Neutrophil (primary cell): Measurements from ENCODE around the gene CLEC2D.

Experiments
- H3K27ac ChIP-seq: fragments of 200-600 bp; sonication (generic); 2 replicates; pipeline ENCODE4 v1.5.1; 2016; ENCODE audit warnings: mild to moderate bottlenecking, moderate library complexity
- H3K27me3 ChIP-seq: fragments of 200-600 bp; sonication (generic); 2 replicates; pipeline ENCODE4 v1.6.0; 2016; ENCODE audit warnings: mild to moderate bottlenecking
- H3K36me3 ChIP-seq: fragments of 200-600 bp; sonication (generic); 2 replicates; pipeline ENCODE4 v1.5.1; 2017
- H3K4me1 ChIP-seq, 2 experiments: fragments of 200-600 bp in 1 of 2; sonication (generic) in 1 of 2; 1 replicate in 1 of 2; 2 replicates in 1 of 2; pipeline versions ENCODE4 v1.5.1 to v1.6.1; 2013 to 2016; ENCODE audit warnings: low read depth in 1 of 2, low read length in 1 of 2, mild to moderate bottlenecking in 1 of 2, moderate library complexity in 1 of 2; ENCODE audit not compliant: control insufficient read depth in 1 of 2, insufficient read depth in 1 of 2
- H3K4me3 ChIP-seq, 2 experiments: fragments of 200-600 bp in 1 of 2; sonication (generic) in 1 of 2; 1 replicate in 1 of 2; 2 replicates in 1 of 2; pipeline ENCODE4 v1.5.1; 2013 to 2016; ENCODE audit warnings: low read depth in 1 of 2, low read length in 1 of 2, mild to moderate bottlenecking in 1 of 2, moderate library complexity in 1 of 2
- H3K9me3 ChIP-seq: fragments of 200-600 bp; sonication (generic); 2 replicates; pipeline ENCODE4 v1.5.1; 2016
- CTCF ChIP-seq: fragments of 200-600 bp; sonication (generic); IDR thresholded peaks from 2 replicates; pipeline ENCODE4 v1.5.1; 2016; ENCODE audit warnings: antibody characterized with exemption

Gene CLEC2D

GRCh38 chr12:9724023-9724422 is 54.5 kb downstream of the CLEC2D start:
- Histone ChIP-seq H3K27me3 (no peaks in the 10 kb centered on the region), H3K4me3 (no peak overlapping the region), H3K27ac (no peak overlapping the region), H3K36me3 (no peaks in the 10 kb centered on the region), H3K9me3 (no peaks in the 10 kb centered on the region), H3K4me1 (no peaks in the 10 kb centered on the region)
- no peak for TF ChIP-seq CTCF

GRCh38 chr12:9725213-9725870 is 55.8 kb downstream of the CLEC2D start:
- H3K4me3 ChIP-seq: no peak overlapping the region
- H3K36me3 ChIP-seq: no peaks in the 10 kb centered on the region
- no peaks in the 10 kb centered on the region for H3K4me1 ChIP-seq
- no peaks in the 10 kb centered on the region for H3K9me3 ChIP-seq
- H3K27me3 ChIP-seq: no peaks in the 10 kb centered on the region
- no peak for TF ChIP-seq CTCF
- no peak overlapping the region for H3K27ac ChIP-seq

GRCh38 chr12:9727813-9728212 is 58.3 kb downstream of the CLEC2D start:
- Histone ChIP-seq H3K4me3 (no peak overlapping the region), H3K4me1 (no peaks in the 10 kb centered on the region), H3K36me3 (no peaks in the 10 kb centered on the region), H3K27me3 (no peaks in the 10 kb centered on the region), H3K9me3 (no peaks in the 10 kb centered on the region), H3K27ac (no peak overlapping the region)
- TF ChIP-seq CTCF: no peak

- Histone ChIP-seq H3K36me3 (no peaks in the 10 kb centered on the region), H3K27ac (no peak overlapping the region), H3K9me3 (no peaks in the 10 kb centered on the region), H3K4me1 (no peaks in the 10 kb centered on the region), H3K27me3 (no peaks in the 10 kb centered on the region), H3K4me3 (no peak overlapping the region)
- TF ChIP-seq CTCF: no peak
These were observed 59.6 kb downstream of the CLEC2D start for GRCh38 chr12:9729082-9729481.

- Histone ChIP-seq H3K9me3 (no peaks in the 10 kb centered on the region), H3K36me3 (no peaks in the 10 kb centered on the region), H3K27ac (no peak overlapping the region), H3K27me3 (no peaks in the 10 kb centered on the region), H3K4me3 (no peak overlapping the region), H3K4me1 (no peaks in the 10 kb centered on the region)
- TF ChIP-seq CTCF: no peak
These were observed 60.5 kb downstream of the CLEC2D start for GRCh38 chr12:9730011-9730410.

GRCh38 chr12:9730591-9730990 is 61.1 kb downstream of the CLEC2D start:
- H3K27me3 ChIP-seq: no peaks in the 10 kb centered on the region
- no peaks in the 10 kb centered on the region for H3K36me3 ChIP-seq
- no peak overlapping the region for H3K27ac ChIP-seq
- no peak for TF ChIP-seq CTCF
- no peaks in the 10 kb centered on the region for H3K9me3 ChIP-seq
- H3K4me1 ChIP-seq: no peaks in the 10 kb centered on the region
- H3K4me3 ChIP-seq: no peak overlapping the region
